Fibroblast of peridontal ligament (primary cell): ENCODE data around the gene TNRC18.

ENCODE experiments used
- DNase-seq: peaks from one replicate; pipeline ENCODE4 v3.0.0-alpha.2; 2010; ENCODE audit errors: extremely low read depth

The TNRC18 gene

DNA sequence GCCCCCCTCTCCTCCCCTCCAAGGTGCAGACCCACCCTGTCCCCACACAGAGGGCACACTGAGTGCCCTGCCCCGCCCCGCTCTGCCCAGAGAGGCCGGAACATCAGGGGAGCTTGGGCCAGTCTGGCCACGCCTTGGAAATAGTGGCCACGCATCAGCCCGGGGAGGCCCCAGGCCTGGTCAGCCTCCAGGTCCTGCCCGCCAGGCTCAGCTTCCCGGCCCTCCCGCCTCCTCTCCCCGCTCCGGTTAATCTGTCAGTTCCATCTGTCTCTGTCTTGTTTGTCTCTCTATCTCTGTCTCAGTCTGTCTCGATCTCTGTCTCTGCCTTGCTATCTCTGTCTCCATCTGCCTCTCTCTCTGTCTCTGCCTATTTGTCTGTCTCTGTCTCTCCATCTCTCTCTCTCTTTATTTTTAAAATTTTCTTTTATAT, 28.9 kb upstream of the TNRC18 start:
- no peak for DNase-seq

DNA sequence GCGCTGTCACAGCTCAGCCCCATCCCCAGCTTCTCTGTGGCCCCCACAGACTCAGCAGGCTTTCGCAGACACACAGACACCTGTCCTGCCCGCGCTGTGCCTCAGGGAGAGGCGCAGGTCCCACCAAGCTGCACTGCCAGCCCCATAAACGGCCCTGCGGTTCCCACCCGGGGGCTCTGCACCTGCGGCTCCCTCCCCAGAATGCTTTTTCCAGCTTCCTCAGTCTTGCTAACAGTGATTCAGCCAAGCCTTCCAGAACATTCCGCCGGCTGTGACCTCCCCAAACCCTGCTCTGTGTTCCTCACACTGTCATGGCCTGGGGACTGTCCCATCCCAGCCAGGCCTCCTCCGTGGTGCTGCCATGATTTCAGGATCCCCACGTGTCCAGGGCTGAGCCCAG, 27.8 kb upstream of the TNRC18 start:
- DNase-seq = no peak

DNA sequence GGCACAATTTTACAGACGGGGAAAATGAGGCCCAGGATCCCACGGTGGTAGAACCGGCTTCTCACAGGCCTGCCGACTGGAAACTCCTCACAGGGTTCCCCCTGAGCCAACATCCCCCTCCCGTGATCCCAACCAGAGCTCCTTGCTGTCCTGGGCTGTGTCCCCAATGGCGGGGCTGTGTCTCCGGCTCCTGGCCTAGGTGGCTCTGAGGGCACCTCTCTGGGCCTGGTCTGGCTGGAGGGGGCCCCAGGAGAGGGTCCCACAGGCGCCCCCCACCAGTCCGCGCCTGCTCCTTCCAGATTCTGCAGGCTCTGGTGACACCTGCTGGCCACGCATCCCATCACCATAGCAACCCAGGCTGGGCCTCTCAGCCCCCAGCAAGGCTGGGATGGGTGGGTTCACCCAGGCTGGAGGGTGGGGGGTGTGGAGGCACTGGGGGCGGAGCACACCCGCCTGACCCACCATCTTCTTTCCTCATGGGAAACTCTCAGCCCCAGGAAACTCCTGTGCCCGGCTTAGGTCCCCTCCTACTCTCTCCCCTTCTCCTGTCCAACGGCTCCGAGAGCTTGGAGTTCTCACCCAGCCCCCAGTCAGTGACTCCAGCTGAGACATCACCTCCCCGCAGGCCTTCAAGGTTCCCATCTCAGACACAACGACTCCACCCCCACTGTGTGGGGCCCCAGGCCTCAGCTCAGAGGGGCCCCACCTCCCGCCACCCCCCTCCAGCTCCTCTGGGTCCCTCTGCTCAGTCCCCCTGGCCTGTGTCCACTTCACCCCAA, 27.1 kb upstream of the TNRC18 start:
- DNase-seq = peak; percentile 51

DNA sequence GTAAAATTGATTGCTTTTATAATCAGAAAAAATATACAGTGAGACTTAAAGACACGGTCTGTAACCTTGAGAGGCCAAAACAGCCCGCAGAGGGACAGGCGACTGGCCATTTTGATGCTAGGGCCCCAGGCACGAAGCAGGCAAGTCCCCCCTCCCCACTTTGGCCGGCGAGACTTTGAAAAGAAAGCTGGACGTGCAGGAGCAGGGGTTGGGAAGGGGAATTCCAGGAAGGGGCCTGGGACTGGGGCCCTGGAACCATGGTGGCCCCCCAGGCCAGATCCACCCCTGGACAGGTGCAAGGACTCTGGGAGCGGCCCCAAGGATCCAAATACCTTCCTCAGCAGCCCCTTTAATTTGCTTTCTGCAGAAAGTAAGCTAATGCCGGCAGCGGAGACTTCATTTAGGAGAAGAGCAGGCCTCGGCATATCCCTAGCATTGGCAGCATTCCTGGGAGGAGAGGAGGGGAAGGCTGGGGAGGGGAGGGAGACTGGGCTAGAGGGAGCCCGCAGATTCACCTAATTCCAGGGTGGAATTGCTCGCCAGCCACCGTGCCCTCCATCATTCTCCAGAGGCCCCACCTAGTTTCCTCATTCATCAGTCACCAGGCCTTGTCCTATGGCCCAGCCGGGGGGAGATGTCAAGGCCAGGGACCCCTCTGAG, 24.9 kb upstream of the TNRC18 start:
- no peak for DNase-seq

DNA sequence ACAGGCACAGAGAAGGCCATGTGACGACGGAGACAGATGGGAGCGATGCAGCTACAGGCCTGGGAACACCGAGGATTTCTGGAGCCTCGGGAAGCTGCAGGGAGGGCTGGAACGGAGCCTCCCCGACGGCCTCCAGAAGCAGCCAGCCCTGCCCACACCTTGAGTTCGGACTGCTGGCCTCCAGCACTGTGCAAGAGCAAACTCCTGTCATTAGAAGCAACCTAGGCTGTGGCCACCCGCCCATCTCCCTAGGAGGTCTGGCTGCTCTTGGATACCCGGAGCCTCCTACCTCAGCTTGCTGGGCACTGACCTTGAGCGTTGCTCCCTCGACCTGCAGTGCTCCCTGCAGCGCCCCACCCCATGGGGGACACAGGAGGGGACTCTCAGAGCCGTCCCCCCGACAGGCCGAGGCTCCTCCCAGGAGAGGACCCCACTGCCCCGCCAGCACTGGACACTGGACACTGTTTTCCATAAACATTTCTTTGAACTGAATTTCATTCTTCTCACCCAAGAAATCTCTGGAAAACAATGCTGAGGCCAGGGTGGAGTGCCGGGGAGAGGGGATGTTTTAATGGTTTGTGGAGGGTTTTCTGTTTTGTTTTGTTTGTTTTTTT, 22.5 kb upstream of the TNRC18 start:
- no peak for DNase-seq

DNA sequence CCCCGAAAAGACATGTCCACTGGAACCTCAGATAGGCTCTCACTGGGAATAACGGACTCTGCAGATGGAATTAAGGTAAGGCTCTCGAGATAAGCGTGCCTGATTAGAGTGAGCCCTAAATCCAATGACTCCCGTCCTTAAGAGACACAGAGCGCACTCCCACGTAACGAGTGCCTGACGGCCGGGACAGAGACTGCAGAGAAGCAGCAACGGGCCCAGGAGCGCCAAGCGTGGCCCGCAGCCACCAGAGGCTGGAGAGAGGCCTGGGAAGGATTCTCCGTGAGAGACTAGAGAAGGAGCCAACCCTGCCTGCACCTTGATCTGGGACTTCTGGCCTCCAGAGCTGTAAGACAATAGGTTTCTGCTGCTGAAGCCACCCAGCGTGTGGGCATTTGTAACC, 20.0 kb upstream of the TNRC18 start:
- no peak for DNase-seq

DNA sequence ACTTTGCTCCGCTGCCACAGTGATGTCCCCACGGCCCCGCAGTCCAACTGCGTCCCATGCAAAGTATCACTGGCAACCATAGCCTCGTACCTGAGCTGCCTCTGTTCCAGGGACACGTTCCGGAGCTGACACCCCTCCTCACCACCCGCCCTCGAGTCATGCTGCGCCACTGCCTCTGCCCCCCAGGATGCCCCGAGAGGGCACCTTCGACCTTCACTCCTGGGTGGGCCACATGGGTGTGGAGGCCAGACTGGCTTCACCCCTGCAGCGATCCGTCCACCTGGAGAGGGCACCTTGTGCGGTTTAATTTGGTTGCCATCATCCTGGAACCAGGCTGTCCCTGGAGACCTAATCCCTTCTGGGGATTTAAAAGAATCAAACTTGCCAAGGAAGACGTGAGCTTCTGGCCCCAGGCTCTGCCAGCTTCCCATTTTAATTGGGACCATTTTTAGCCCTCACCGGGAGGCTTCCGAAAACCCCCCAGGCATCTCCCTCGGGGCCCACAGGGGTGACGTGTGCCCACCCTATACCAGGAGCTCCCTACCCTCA, 19.2 kb upstream of the TNRC18 start:
- no peak for DNase-seq

DNA sequence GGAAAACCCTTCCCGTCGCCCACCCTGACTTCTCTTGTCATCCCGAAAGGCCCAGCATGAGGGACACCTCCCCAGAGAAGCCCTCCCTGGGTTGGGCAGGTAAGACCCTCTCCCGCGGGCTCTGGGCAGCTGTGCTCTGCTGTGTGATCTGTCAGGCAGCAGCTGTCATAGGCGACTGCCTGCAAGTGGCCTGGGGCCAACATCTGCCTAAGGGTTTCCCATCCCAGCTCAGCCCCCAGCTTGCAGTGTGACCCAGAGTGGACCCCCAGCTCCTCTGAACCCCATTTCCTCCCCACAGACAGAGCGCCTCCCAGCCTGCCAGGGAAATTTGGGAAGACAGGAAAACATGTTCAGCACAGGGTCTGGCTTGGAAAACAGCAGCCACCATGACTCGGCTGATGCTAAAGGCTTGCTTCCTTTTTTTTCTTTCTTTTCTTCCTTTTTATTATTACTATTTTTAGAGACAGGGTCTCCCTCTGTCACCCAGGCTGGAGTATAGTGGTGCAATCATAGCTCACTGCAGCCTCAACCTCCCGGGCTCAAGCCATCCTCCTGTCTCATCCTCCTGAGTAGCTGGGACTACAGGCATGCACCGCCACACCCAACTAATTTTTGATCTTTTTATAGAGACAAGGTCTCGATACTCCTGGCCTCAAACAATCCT, 18.3 kb upstream of the TNRC18 start:
- no peak for DNase-seq

DNA sequence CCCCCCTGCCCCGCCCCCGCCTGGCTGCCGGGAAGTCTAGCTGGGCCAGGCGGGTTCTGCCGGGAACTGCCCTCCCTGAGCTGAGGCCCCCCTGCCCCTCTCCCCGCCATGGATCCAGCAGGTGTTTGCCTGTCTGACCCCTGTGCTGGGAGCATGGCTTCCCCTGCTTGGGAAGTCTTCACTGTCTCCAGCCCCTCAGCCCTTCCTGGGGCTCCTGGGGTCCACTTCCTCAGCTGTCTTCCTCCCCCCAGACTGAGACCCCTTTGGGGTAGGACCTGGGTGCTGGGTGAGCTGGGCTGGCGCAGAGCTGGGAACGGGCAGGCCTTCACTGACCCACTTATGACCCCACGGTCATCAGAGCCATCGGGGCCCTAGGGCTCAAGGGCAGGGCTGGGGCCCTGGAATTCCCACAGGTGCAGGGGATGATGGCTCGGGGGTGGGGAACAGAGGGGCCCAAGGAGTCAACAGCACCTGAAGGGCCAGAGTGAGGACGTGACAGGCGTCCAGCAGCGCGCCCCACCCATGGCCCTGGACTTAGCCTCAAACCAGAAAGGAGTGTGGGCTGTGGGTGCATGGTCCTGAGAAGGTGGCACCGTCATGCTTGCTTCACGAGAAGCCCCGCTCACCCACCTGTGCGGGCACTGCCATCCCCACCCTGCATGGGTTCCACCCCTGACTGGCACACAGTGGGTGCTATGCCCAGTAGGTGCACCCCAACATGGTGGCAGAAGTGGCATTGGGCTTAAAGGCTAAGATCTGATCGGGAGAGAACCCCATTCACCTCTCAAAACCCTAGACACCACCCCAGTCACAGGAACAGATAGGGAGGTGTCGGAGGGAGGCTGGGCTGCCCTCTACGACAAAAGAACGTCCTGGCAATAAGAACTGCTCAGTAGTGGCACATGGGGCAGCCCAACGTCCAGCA, 16.2 kb upstream of the TNRC18 start:
- DNase-seq = no peak

DNA sequence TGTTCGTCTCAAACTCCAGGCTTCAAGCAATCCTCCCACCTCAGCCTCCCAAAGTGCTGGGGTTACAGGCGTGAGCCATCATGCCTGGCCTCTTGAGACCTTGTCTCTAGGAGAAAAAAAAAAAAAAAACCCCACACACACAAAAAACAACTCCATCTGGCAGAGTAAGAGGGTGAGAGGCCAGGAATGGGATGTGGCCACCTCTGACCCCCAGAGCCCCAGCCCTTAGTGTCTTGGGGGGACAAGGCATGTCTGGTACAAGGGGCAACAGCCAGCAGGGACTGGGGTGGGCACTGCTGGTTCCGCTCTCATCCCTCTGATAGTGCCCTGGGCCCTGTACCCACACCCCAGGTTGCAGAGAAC, 15.6 kb upstream of the TNRC18 start:
- DNase-seq = no peak

DNA sequence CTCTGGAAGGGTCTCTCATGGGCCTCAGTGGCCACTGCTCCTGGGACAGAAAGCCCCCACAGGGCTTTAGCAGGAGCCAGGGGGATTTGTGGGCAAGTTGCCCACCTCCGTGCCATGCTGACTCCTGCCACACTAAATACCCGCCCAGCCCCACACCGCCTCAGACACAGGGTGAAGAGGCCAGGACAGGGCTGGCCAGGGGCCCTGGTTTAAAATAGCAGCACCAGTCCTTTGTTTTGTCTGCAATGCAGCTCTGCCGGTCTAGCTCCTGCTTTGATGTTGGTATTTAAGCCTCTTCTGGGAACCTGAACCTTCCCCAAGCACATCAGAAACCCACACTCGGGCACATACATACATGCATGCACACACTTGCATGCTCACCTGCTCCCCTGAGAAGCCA, 14.4 kb upstream of the TNRC18 start:
- no peak for DNase-seq

DNA sequence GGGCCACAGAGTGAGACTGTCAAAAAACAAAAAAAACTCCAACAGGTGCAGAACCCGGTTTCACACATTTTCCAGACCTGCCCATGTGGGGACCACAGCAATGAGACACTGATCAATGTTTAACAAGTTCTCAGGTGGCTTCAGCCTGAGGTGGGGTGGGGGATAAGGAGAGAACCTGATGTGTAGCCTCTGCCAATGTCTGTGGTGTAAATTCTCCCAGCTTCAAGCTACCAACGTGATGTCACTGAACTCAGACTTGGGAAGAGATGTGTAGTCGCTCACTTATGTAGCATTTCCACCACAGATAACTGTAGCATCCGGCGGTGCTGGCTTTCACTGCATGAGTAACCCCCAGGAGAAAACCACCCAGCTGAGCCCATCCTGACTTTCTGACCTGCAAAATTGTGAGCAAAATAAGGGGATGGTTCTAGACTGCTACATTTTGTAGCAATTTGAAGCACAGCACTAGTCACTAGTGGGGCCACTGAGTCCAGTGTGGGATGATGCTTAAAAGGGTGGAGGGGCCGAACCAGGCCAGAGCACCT, 13.8 kb upstream of the TNRC18 start:
- no peak for DNase-seq

DNA sequence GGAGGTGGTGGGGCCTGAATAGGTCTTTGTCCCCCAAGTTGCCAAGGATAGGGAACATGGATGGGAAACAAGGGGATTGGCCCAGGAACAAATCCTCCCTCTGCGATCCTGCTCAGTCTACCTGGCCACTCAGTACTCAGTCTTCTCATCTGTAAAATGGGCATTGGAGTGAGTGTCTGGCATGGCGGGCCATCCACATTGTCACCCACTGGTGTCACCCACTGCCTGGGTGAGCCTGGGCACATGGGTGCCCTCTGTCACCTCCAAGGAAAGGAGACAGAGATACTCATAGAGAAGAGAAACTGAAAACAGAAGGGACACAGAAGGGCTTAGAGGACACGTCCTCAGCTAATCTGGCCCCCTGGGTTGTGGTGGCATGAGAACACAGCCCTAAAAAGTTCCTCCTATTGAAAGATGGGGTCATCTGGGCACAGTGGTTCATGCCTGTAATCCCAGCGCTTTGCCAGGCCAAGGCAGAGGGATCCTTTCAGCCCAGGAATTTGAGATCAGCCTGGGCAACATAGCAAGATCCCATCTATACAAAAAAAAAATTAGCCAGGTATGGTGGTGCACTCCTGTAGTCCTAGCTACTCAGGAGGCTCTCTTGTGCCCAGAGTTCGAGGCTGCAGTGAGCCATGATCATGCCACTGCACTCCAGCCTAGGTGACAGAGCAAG, 12.5 kb upstream of the TNRC18 start:
- no peak for DNase-seq

DNA sequence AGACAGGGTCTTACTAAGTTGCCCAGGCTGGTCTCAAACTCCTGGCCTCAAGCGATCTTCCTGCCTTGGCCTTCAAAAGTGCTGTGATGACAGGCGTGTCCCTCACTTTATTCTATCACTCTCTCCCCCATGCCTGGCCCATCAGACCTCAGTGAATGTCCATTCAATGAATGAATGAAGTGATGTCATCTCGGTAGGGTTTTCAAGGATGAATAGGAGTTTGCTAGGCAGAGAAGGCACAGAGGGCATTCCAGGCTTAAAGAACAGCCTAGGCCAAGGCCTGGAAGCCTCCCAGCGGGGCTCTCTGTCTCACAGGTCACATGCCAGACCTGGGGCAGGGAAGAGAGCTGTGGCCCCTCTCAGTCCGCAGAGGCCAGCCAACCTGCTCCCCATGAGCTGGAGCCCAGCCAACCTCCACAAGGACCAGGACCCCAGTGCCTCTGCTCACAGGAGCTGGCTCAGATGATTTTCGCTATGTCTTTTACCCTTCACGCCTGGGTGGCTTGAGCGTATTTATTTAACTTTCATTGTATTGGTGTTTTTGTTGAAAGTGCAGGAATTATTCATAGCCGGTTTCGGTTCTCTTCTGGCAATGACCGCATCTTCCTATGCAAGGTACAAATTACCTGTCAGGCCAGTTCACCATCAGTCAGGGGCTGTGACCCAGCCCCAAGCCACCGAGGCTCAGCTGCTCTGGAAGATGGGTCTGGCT, 11.8 kb upstream of the TNRC18 start:
- DNase-seq = no peak

DNA sequence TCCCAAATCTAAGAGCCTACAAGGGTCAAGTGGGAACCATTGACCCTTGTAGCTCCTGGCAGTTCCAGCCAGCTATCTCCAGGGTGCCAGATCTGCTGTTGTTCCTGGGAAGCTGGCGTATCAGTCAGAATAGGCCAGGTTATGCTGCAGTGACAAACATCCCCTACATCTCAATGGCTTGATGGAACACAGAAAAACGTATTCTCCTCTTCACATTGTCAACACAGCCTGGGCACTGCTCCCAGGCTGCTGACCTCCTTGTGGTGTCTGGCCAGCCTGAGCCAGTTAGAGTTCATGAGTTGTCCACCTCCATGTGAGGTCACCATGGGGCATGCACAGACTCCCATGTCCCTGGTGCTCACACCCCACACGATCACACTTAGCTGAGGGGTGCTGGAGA, 9.5 kb upstream of the TNRC18 start:
- DNase-seq = no peak

DNA sequence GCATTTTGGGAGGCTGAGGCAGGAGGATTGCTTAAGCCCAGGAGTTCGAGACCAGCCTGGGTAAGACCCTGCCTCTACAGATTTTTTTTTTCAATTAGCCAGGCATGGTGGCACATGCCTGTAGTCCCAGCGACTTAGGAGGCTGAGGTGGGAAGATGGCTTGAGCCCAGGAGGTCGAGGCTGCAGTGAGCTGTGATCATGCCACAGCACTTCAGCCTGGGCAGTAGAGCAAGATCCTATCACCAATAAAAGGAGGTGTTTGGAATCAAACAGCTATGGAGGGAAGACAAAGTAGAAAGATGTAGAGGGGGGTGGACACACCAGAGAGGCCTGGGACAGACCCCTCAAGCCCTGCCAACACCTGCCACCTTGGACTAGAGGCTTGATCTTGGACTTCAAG, 9.1 kb upstream of the TNRC18 start:
- no peak for DNase-seq

DNA sequence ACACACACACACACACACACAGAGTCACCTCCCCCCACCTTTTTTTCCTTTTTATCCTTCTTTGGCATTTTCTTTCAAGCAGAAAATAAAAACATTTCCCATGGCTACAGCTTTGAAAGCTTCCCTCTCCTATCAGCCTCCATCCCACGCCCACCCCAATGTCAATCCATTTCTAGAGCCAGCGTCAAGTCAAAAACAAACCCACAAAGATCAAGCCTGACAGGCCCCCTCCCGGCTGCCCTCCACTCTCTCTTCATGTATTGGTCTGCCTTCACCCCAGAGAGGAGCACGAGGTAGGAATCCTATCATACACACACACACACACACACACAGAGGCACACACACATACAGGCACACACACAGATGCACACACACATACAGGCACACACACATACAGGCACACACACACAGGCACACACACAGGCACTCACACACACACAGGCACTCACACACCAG, 8.0 kb upstream of the TNRC18 start:
- DNase-seq = no peak

DNA sequence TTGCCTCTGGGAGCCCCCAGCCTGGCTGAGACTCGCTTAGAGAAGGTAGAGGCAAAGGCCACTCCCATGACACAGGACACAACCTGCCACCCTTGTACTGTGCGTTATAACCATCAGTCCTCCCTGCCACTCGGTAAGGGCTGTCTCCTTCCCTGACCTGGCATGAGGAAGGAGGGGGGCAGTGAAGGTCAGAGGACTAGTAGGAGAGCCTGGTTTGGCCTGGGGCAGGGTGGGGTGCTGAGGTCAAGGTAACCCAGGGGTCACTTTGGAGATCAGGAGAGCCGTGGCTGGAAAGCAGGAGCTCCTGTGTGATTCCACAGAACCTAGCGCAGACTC, 6.9 kb upstream of the TNRC18 start:
- DNase-seq = no peak

DNA sequence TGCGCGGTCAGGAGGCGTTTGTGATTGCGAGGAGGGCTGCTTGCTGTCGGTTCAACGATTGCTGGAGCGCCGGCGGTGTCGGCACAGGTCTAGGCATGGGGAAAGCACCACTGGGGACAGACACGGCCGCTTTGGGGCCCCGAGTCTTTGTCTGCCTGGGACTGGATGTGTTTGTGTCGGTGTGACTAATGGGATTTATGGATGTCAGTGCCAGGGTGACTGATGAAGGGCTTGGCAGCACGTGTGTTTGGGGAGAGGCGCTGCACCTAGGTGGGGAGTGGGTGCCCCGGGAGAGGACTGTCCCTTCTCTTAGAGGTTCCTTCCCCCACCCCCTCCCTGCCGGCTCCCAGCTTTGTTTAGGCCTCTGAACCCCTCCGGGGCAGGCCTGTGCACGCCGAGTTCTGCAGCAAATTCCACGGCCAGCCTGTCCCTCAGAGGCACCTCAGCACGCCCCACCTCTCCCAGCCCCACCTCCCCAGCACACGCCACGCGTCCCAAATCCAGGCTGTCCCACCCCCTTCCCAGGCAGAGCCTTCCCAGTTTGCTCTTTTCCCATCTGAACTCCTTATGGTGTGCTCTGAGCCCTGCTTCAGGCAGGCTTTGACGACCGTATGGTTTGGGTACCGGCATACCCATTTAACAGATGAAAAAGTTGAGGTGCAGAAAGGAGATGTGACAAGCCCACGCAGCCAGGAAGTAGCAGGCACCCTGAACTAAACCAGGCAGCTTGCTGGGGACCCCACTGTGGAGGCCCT, 6.4 kb upstream of the TNRC18 start:
- peak; percentile 68 for DNase-seq
